Activated CD8-positive, alpha-beta memory T cell treated with anti-CD3 and anti-CD28 coated beads, Interleukin-2, amount 50 U/mL, for 4 hours (primary cell): ENCODE measurements around the gene ZEB2.

Source experiments
- DNase-seq: peaks from one replicate; pipeline ENCODE4 v3.0.0-alpha.2; 2020

ZEB2 gene

GRCh38 chr2:144519934-144520731, at the start of gene ZEB2:
ZEB2 (minus strand) TSS chr2:144520119; CDS start chr2:144517350, 2,769 bp downstream.
- DNase-seq: peak; percentile 41

GRCh38 chr2:144567745-144568144, 47.8 kb upstream of the ZEB2 start:
- no peak for DNase-seq

GRCh38 chr2:144566448-144566847, 46.5 kb upstream of the ZEB2 start:
- no peak for DNase-seq

- no peak for DNase-seq
Measured at GRCh38 chr2:144560251-144560650, 40.3 kb upstream of the ZEB2 start.

GRCh38 chr2:144559681-144560080, 39.8 kb upstream of the ZEB2 start:
- DNase-seq: no peak

- no peak for DNase-seq
Measured at GRCh38 chr2:144559242-144559641, 39.3 kb upstream of the ZEB2 start.

- DNase-seq: no peak
Measured at GRCh38 chr2:144554492-144555210, 34.7 kb upstream of the ZEB2 start.

- no peak for DNase-seq
Measured at GRCh38 chr2:144553379-144553778, 33.5 kb upstream of the ZEB2 start.

GRCh38 chr2:144552821-144553220, 32.9 kb upstream of the ZEB2 start:
- no peak for DNase-seq

GRCh38 chr2:144550911-144551310, 31.0 kb upstream of the ZEB2 start:
- DNase-seq: no peak

GRCh38 chr2:144550084-144550483, 30.2 kb upstream of the ZEB2 start:
- DNase-seq: no peak

- no peak for DNase-seq
Measured at GRCh38 chr2:144548532-144549191, 28.7 kb upstream of the ZEB2 start.

- no peak for DNase-seq
Measured at GRCh38 chr2:144548088-144548487, 28.2 kb upstream of the ZEB2 start.

- DNase-seq: no peak
Measured at GRCh38 chr2:144547494-144547893, 27.6 kb upstream of the ZEB2 start.

- no peak for DNase-seq
Measured at GRCh38 chr2:144546933-144547332, 27.0 kb upstream of the ZEB2 start.

- no peak for DNase-seq
Measured at GRCh38 chr2:144545787-144546186, 25.9 kb upstream of the ZEB2 start.

GRCh38 chr2:144544053-144544452, 24.1 kb upstream of the ZEB2 start:
- no peak for DNase-seq

GRCh38 chr2:144541396-144541795, 21.5 kb upstream of the ZEB2 start:
- no peak for DNase-seq

- DNase-seq: no peak
Measured at GRCh38 chr2:144539289-144539782, 19.4 kb upstream of the ZEB2 start.

- DNase-seq: no peak
Measured at GRCh38 chr2:144535300-144535699, 15.4 kb upstream of the ZEB2 start.

- DNase-seq: no peak
Measured at GRCh38 chr2:144533221-144533620, 13.3 kb upstream of the ZEB2 start.

- no peak for DNase-seq
Measured at GRCh38 chr2:144530596-144530995, 10.7 kb upstream of the ZEB2 start.

GRCh38 chr2:144529841-144530240, 9.9 kb upstream of the ZEB2 start:
- DNase-seq: no peak

GRCh38 chr2:144528108-144528507, 8.2 kb upstream of the ZEB2 start:
- DNase-seq: no peak
